K562 (cell line): Measurements from ENCODE around the gene ZNF668. TPM values are rescaled to one million over a fixed set of nuclear protein-coding genes. Genes with fewer than 3 reads are reported as not detected.
A peak's percentile ranks its signal among the peaks of the same experiment; 100 is the strongest.

Source experiments
- ATAC-seq: fragments of 200-7000 bp; cut with Tn5 transposase; 3 replicates; pipeline ENCODE4 v1.9.1; 2020; ENCODE audit warnings: moderate library complexity
- BruUV-seq: library from RNA; stranded (reverse); fragments of 400-500 nt; replicated peaks from 2 replicates; lab custom pipeline; 2021; lab: Mats Ljungman, UMichigan
- CTCF ChIA-PET: fragments of 300-600 bp; formaldehyde crosslinking; extraction: SDS; loops from one replicate; lab custom pipeline; 2021; ENCODE audit warnings: low intra/inter-chr PET ratio; lab: Yijun Ruan, JAX
- POLR2A ChIA-PET: fragments of 300-600, 350-650 bp; sonication (Branson Sonifier 250); formaldehyde crosslinking; extraction: SDS; loops from one replicate; lab custom pipeline; 2021; ENCODE audit warnings: antibody characterized with exemption, inconsistent platforms; lab: Yijun Ruan, JAX
- DNase-seq, 4 experiments: peaks; one replicate each; pipeline versions ENCODE4 v3.0.0 to v3.0.0-alpha.2; 2011 to 2018; ENCODE audit warnings: low spot score in 3 of 4, mixed read lengths in 3 of 4; ENCODE audit errors: extremely low read depth in 1 of 4
- FAIRE-seq: peaks from 2 replicates; lab custom pipeline; 2011; peaks lifted over from hg19 to GRCh38; lab: Jason Lieb, UNC
- H2AFZ ChIP-seq: 2 replicates; pipeline ENCODE4 v1.6.0; 2011; ENCODE audit warnings: low read depth, low read length, control low read depth, inconsistent platforms
- H3K27ac ChIP-seq: fragments of 200-600 bp; 3 replicates; pipeline ENCODE4 v1.8.0; 2011; ENCODE audit warnings: low read depth, mild to moderate bottlenecking, control low read depth, inconsistent platforms, low read length, moderate library complexity, mixed read lengths; ENCODE audit errors: extremely low read depth
- H3K27me3 ChIP-seq, 2 experiments: fragments of 300-600 bp in 1 of 2; 2 replicates in 1 of 2; 3 replicates in 1 of 2; pipeline versions ENCODE4 v1.6.0 to v1.8.0; 2011; ENCODE audit warnings: inconsistent platforms in 2 of 2, low read length in 2 of 2, mild to moderate bottlenecking in 1 of 2, mixed read lengths in 1 of 2, moderate library complexity in 1 of 2; ENCODE audit not compliant: control insufficient read depth in 2 of 2, insufficient read depth in 2 of 2
- H3K36me3 ChIP-seq: fragments of 300-600 bp; 3 replicates; pipeline ENCODE4 v1.8.0; 2011; ENCODE audit warnings: mild to moderate bottlenecking, low read length, inconsistent platforms; ENCODE audit not compliant: control insufficient read depth, insufficient read depth
- H3K4me1 ChIP-seq, 2 experiments: fragments of 200-600 bp in 1 of 2; replicated peaks in 1 of 2; 2 replicates in 1 of 2; 3 replicates in 1 of 2; pipeline versions ENCODE4 v1.5.1 to v1.8.0; 2011; ENCODE audit warnings: inconsistent platforms in 2 of 2, low read length in 2 of 2, mild to moderate bottlenecking in 1 of 2, mixed read lengths in 1 of 2, moderate library complexity in 1 of 2; ENCODE audit not compliant: control insufficient read depth in 2 of 2, insufficient read depth in 2 of 2
- H3K4me2 ChIP-seq: 2 replicates; pipeline ENCODE4 v1.6.1; 2011; ENCODE audit warnings: low read length, control low read depth, inconsistent platforms, mixed read lengths; ENCODE audit not compliant: insufficient read depth
- H3K4me3 ChIP-seq: fragments of 200-600 bp; sonication (generic), shearing (Covaris generic); 2 replicates; pipeline ENCODE4 v1.5.1; 2016; ENCODE audit warnings: control low read depth, inconsistent platforms
- H3K79me2 ChIP-seq: fragments of 200-600 bp; 3 replicates; pipeline ENCODE4 v1.8.0; 2011; ENCODE audit warnings: low read length, inconsistent platforms; ENCODE audit not compliant: control insufficient read depth, insufficient read depth
- H3K9ac ChIP-seq, 2 experiments: 2 replicates each; pipeline versions ENCODE4 v1.6.0 to v1.6.1; 2011; ENCODE audit warnings: low read depth in 2 of 2, low read length in 2 of 2, control low read depth in 1 of 2, inconsistent platforms in 1 of 2, mild to moderate bottlenecking in 1 of 2, mixed read lengths in 1 of 2; ENCODE audit not compliant: insufficient read depth in 1 of 2
- H3K9me1 ChIP-seq: one replicate; pipeline ENCODE4 v1.6.0; 2011; ENCODE audit warnings: inconsistent platforms, mild to moderate bottlenecking, low read length, moderate library complexity; ENCODE audit not compliant: control insufficient read depth, insufficient read depth
- H3K9me3 ChIP-seq: replicated peaks from 2 replicates; pipeline ENCODE4 v1.5.1; 2011; ENCODE audit warnings: low read depth, low read length, inconsistent platforms; ENCODE audit not compliant: control insufficient read depth, insufficient read depth
- H4K20me1 ChIP-seq: replicated peaks from 2 replicates; pipeline ENCODE4 v1.6.1; 2011; ENCODE audit warnings: low read length, inconsistent platforms, mixed read lengths; ENCODE audit not compliant: control insufficient read depth, insufficient read depth
- HMG20A ChIP-seq: fragments of 450-650 bp; formaldehyde crosslinking; conservative IDR thresholded peaks from 2 replicates; pipeline ENCODE4 v1.4.0; 2020; ENCODE audit warnings: mild to moderate bottlenecking, mixed read lengths
- MCM7 ChIP-seq, 2 experiments: fragments of 450-650 bp; IDR thresholded peaks; 2 replicates each; pipeline ENCODE4 v1.6.1; 2016 to 2018
- POLR2B ChIP-seq: fragments of 450-650 bp; IDR thresholded peaks from 2 replicates; pipeline ENCODE4 v1.6.1; 2018; ENCODE audit warnings: low read depth; ENCODE audit not compliant: partially characterized antibody
- SNRNP70 ChIP-seq: fragments of 200-400 bp; formaldehyde crosslinking; optimal IDR thresholded peaks from 2 replicates; pipeline ENCODE3; 2017; ENCODE audit warnings: low read depth, low read length
- THAP7 ChIP-seq: fragments of 250-450 bp; sonication (Bioruptor Pico); IDR thresholded peaks from 2 replicates; pipeline ENCODE4 v1.5.0; 2021
- ZNF174 ChIP-seq: fragments of 250-450 bp; sonication (Bioruptor Pico); IDR thresholded peaks from 2 replicates; pipeline ENCODE4 v1.4.0; 2020; ENCODE audit warnings: mild to moderate bottlenecking
- ZNF699 ChIP-seq: fragments of 250-450 bp; sonication (Bioruptor Pico); IDR thresholded peaks from 2 replicates; pipeline ENCODE4 v1.8.0; 2021; ENCODE audit warnings: mild to moderate bottlenecking, moderate library complexity; ENCODE audit not compliant: insufficient replicate concordance
- WGBS: fragments of 100-300 bp; shearing (Covaris generic); methylation state at CpG from one replicate; pipeline ENCODE4 v1.1.6; 2016; ENCODE audit warnings: low coverage, mixed read lengths; ENCODE audit not compliant: insufficient coverage; ENCODE audit errors: missing lambda C conversion rate; 5-methylcytosine and 5-hydroxymethylcytosine counted together
- in situ Hi-C: fragments of 300-500 bp; cut with MboI; formaldehyde crosslinking; loops from 4 replicates; pipeline ENCODE4 v1.15.0; 2018; ENCODE audit warnings: inconsistent platforms, mixed read lengths
- intact Hi-C: fragments of 100-400 bp; cut with micrococcal nuclease; formaldehyde crosslinking; loops from 2 replicates; pipeline ENCODE4 v1.14.2; 2022
- polyA plus RNA-seq, 8 experiments: library from polyadenylated mRNA; depleted of rRNA in 4 of 8; stranded (reverse) in 5 of 8; unstranded in 3 of 8; fragments of >200 nt; fragmentation: Nextera tagmentation in 2 of 8; fragmentation: Illumina TruSeq in 1 of 8; extraction: Ambion mirVana in 2 of 8; extraction: Trizol in 1 of 8; gene quantifications; 2 replicates each; pipeline versions ENCODE4 v1.2.1 to v1.2.3, GENCODE V29; 2011 to 2014; ENCODE audit warnings: inconsistent platforms in 1 of 8, missing spikeins in 1 of 8
- total RNA-seq, 7 experiments: library from RNA; depleted of rRNA in 6 of 7; stranded (reverse); fragments of >200 nt in 6 of 7; fragmentation: Illumina TruSeq in 2 of 7; extraction: Trizol in 2 of 7; gene quantifications; 2 replicates each; pipeline versions ENCODE4 v1.2.1 to v1.2.3, GENCODE V29; 2011 to 2021; ENCODE audit warnings: low replicate concordance in 1 of 7

The ZNF668 gene
- total and polyA plus RNA-seq, 9 of the 15 experiments (the other 6 are each of a cell fraction or from before 2014, with no cell fraction given), result 0.04 to 15.3 (median 3.8) TPM; not detected in 1

- no peak for TF ChIP-seq SNRNP70
Measured at GRCh38 chr16:31077024-31077423, 3.0 kb upstream of the ZNF668 start (continued).

GRCh38 chr16:31076319-31076718, 2.3 kb upstream of the ZNF668 start:
- Histone ChIP-seq H3K36me3 (peaks cover 57% of the 10 kb centered on the region), H3K9me1 (no peaks in the 10 kb centered on the region), H3K9ac (peak overlapping the region in 1 of 2 experiments; percentile 37; a peak in 1 of 4 replicates), H3K4me2 (no peak overlapping the region), H3K79me2 (peaks cover 62% of the 10 kb centered on the region), H3K4me3 (no peak overlapping the region), H3K4me1 (peaks cover 11 to 52% of the 10 kb centered on the region in 2 experiments; a peak in 4 of 5 replicates), H3K27me3 (no peaks in the 10 kb centered on the region), H3K9me3 (no peaks in the 10 kb centered on the region), H3K27ac (no peak overlapping the region), H4K20me1 (no peaks in the 10 kb centered on the region; the same call in 1 of the 2 replicates), H2AFZ (no peak overlapping the region)
- CTCF ChIA-PET, result no interaction called here
- in situ Hi-C loops (no loop called here), intact Hi-C loops (no loop called here)
- no TSS peak for BruUV-seq
- POLR2A ChIA-PET, result interaction anchor here (0.5 to 3.3 kb wide), 4 partner anchors 9 to 183 kb away, joined by 3 to 32 read pairs (median 4); partner anchors contain the start of gene ITGAM
- FAIRE-seq (no peak), ATAC-seq (no peak), DNase-seq (no peak)
- TF ChIP-seq ZNF699 (CRISPR knock-in tag) (no peak), THAP7 (no peak), ZNF174 (CRISPR knock-in tag) (no peak), POLR2B (no peak), HMG20A (CRISPR knock-in tag) (no peak), MCM7 (IDR thresholded peaks at IDR 0.05) (no peak)
- WGBS, result 78% methylated on average over 10 of the region's 16 CpGs
